GM12801 (cell line): Measurements from ENCODE around the gene KDM4C.

ENCODE experiments used
- TF ChIP-seq, protein P1 (sequence below): IDR thresholded peaks from one replicate; pipeline ENCODE4 v1.5.1; 2011; ENCODE audit warnings: control low read depth; ENCODE audit not compliant: insufficient read length; ENCODE audit errors: extremely low read depth

The KDM4C gene

DNA sequence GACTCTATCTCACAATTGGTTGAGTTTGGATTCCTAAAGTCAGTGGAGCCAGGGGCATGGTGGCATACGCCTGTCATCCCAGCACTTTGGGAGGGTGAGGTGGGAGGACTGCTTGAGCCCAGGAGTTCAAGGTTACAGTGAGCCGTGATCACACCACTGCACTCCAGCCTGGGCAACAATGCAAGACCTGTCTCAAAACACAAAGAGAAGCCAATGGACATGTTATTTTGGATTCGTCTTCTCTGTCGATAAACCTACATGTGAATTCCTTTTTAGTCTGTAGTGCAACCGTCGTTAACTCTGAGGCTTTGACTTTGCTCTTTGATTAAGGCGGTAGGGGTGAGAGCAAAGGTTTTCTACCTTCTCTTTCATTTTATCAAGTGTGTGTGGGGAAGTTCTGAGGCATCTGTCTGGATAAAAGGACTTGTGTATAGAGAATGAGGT lies 142.7 kb downstream of the KDM4C start:
- TF ChIP-seq, protein P1, sequence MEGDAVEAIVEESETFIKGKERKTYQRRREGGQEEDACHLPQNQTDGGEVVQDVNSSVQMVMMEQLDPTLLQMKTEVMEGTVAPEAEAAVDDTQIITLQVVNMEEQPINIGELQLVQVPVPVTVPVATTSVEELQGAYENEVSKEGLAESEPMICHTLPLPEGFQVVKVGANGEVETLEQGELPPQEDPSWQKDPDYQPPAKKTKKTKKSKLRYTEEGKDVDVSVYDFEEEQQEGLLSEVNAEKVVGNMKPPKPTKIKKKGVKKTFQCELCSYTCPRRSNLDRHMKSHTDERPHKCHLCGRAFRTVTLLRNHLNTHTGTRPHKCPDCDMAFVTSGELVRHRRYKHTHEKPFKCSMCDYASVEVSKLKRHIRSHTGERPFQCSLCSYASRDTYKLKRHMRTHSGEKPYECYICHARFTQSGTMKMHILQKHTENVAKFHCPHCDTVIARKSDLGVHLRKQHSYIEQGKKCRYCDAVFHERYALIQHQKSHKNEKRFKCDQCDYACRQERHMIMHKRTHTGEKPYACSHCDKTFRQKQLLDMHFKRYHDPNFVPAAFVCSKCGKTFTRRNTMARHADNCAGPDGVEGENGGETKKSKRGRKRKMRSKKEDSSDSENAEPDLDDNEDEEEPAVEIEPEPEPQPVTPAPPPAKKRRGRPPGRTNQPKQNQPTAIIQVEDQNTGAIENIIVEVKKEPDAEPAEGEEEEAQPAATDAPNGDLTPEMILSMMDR, result no peak

DNA sequence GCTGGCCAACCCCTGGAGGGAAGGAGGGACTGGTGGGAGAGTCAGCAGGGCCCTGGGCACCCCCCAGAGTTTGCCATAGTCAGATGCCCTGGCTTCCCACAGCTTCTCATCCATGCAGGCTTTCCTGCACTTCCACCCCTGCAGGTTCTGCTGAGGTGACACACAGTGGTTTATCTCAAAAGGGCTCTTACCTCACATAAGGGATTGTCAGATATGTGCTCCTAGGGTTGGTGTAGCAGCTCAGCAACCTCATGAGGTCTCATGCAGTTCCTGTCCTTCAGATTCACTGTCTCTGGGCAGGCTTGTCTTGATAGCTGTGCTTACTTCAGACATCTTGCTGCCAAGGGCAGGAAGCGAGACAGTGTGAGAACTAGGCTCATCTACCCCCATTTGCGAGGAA lies 143.4 kb downstream of the KDM4C start:
- TF ChIP-seq, protein P1, result no peak

DNA sequence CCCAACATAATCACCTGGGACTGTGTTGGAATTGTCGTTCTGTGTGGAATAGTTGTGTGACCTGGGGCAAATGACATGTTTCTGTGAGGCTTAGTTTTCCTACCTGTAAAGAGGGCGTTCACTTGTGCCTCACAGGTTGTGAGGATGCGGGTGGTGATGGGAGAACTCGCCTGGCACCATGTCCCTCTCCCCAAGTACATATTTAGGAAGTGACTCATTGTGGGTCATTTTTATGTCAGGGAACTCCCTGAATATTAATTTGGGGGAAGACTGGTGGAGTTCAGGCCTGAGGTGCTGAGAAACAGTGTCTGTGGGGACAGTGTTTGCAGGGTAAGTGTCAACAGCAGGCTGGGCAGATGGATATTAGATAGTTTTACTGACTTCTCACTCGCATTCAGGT lies 144.7 kb downstream of the KDM4C start:
- TF ChIP-seq, protein P1, result no peak

DNA sequence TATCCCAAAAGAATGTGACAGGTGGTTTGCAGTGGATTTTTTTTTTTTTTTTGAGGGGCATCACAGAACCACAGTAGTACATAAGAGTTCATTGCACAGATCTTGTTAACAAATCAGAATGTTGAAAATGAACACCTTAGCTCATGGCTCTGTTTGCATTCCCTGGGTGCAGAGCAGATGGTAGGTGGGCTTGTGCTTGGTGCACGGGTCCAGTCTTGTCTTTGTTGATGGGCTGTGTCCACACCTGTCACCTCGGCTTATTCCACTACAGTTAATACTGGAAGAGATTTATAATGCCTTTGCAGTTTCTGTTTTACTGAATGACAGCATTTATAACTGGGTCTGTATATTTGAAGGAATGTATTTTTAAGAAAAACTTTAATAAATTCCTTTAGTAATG lies 146.6 kb downstream of the KDM4C start:
- TF ChIP-seq, protein P1, result no peak

DNA sequence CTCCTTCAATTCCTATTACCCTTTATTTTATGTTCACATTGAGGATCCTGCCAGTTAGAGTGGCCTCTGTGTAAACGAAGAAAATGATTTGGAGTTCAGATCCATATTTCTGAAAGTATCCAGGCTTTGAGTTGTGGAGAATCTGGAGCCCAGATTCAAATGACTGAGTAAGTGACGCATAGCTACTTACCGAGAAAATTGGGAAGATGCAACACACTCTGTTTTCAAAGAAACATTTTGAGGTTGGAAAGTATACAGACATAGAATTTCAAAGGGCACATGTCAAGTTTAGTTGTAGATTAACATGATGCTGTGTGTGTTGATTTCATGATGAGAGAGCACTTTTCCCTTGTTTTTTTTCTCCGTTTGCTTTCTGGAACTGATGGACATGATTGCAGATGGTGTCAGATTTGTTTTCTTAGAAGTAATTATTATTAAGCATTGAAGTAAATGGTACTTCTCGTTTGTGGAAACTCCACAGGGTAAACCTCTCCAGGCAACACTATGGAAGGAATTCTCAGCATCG lies 148.1 kb downstream of the KDM4C start:
- TF ChIP-seq, protein P1, result no peak

DNA sequence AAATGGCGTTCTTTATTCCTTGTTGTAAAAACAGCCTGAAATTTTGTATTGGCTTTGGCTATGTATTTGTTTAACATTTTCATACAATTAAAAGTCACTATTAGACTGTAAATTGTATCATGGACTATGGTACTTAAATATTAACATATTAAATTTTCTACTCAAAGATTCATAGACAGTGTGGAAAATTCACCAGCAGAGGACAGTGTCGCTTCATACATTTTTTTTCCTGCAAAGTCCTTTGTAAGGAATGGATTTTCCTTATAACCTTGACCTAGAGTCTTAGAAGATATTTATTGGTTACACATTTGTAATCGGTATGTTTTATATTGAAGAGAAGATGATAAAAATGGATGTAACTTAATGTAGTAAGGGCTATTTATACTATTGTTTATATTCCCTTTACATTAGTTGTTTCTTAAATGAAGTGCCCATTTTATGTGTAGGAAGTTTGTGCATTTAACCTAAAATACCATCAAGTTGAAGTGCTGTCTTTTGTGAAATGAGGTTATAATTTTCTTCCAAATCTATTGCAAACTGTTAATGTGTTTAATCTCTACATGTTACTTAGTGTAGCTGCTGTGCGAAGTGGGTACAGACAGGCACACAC lies 150.1 kb downstream of the KDM4C start:
- TF ChIP-seq, protein P1, result no peak

DNA sequence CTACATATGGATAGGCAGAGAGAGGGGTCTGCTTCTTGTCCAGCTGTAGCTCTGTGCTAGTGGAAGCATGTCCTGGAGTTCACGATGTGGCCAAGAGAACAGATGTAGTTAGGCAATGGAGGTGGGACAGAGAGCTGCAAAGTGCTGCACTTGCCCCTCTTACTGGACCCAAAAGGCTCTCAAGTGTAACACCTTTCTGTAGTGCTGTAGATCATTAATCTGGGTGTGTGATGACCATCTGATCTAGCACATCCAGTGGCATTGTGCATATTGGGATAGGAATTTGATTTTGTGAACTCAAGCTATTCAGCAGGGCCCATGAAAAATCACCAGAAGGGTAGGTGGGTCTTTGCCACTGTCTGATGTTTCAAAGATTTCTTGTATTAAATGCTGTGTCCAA lies 151.4 kb downstream of the KDM4C start:
- TF ChIP-seq, protein P1, result no peak

DNA sequence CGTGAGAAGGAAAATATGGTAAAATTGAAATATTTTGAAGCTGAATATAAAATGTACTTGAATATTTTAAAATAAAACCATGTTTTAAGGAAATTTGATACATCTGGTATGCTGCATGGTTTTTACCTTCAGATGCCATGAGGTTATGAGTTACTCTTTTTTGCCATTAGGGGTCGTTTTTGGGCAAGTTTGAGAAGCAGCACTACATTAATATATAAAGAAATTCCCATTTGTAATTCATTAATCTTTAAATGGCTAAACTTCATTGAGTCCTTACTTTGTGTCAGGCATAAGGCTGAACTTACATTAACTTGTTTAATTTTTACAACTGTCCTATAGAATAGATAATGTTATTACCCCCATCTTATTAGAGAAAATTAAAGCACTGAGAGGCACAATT lies 152.3 kb downstream of the KDM4C start:
- TF ChIP-seq, protein P1, result no peak
